Left ventricle myocardium inferior (tissue), 1 donor: ENCODE data around the gene NCOA1. TPM values are rescaled to one million over a fixed set of nuclear protein-coding genes. Genes with fewer than 3 reads are reported as not detected.
"Not testable (repeated sequence)": the region's sequence is repeated elsewhere in the genome, so short reads cannot be mapped to it uniquely, and the experiment has no call there.

ENCODE experiments used
- DNase-seq: peaks from one replicate; pipeline ENCODE4 v3.0.0-alpha.2; 2020
- H3K27ac ChIP-seq: fragments of 200-600 bp; replicated peaks from 2 replicates; pipeline ENCODE4 v1.8.0; 2021
- H3K27me3 ChIP-seq: fragments of 200-600 bp; 2 replicates; pipeline ENCODE4 v1.8.0; 2021; ENCODE audit warnings: low read depth
- H3K36me3 ChIP-seq: fragments of 200-600 bp; 2 replicates; pipeline ENCODE4 v1.8.0; 2021
- H3K4me1 ChIP-seq: fragments of 200-600 bp; 2 replicates; pipeline ENCODE4 v1.8.0; 2021
- H3K4me3 ChIP-seq: fragments of 200-600 bp; 2 replicates; pipeline ENCODE4 v1.8.0; 2021; ENCODE audit warnings: mild to moderate bottlenecking, moderate library complexity
- H3K9me3 ChIP-seq: fragments of 200-600 bp; replicated peaks from 2 replicates; pipeline ENCODE4 v1.8.0; 2021
- intact Hi-C: fragments of 100-400 bp; cut with micrococcal nuclease; formaldehyde crosslinking; loops from one replicate; pipeline ENCODE4 v1.11.0; 2022
- total RNA-seq: library from RNA; stranded (reverse); fragmentation: NEBNext Ultra II Directional; extraction: Animal tissue kit (Norgen Biotek cat#: 25700); gene quantifications from one replicate; pipeline ENCODE4 v1.2.1, GENCODE V29; 2021
- TF ChIP-seq, protein P1 (sequence below): fragments of 200-600 bp; IDR thresholded peaks from 2 replicates; pipeline ENCODE4 v1.8.0; 2021; ENCODE audit warnings: antibody characterized with exemption, mild to moderate bottlenecking, borderline replicate concordance
- donor health status: DM: no; HTN: yes; CAD: no; lungs with severe emphysema.

Gene NCOA1
- total RNA-seq, 1 donor from 2014 or later, result 26.9 TPM

DNA sequence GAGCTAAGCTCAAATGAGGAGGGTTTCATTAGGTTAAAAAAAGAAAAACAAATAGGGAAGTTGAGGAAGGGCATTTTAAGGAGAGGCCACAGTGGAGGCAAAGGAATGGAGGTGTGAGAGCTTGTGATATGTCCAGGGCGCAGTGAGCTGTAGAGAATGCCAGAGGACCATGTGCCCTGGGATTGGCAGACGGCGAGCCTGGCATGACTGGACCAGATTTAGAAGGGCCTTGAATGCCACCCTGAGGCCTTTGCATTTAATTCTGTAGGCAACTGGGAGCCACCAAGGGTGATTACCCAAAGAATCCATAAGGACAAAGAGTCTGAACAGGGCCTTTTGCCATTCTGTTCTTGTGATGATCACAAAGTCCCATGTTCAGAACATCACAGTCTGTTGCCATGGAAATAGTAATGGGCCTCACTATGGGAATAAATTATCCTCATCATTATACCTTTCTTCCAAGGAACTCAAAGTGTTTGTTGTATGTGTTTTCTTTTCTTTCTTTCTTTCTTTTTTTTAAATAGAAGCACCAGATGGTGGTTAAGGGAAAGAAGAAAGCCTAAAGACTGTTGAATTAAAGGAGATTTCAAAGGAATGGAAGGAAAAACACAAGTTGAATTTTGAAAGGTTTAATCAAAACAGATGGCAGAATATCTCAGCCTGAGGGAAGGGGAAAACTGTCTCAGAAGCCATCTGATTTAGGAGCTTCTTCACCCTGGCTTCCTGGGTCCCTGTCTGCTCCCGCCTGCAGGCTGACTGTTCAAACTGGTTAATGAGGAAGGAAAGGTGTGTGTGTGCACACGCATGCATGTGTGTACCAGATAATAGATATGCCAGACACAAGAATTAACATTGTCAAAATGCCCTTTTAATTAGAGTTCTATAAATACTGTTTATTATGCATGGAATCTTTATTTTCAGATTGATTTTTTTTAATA is 31.6 kb upstream of the NCOA1 start:
- TF ChIP-seq, protein P1, sequence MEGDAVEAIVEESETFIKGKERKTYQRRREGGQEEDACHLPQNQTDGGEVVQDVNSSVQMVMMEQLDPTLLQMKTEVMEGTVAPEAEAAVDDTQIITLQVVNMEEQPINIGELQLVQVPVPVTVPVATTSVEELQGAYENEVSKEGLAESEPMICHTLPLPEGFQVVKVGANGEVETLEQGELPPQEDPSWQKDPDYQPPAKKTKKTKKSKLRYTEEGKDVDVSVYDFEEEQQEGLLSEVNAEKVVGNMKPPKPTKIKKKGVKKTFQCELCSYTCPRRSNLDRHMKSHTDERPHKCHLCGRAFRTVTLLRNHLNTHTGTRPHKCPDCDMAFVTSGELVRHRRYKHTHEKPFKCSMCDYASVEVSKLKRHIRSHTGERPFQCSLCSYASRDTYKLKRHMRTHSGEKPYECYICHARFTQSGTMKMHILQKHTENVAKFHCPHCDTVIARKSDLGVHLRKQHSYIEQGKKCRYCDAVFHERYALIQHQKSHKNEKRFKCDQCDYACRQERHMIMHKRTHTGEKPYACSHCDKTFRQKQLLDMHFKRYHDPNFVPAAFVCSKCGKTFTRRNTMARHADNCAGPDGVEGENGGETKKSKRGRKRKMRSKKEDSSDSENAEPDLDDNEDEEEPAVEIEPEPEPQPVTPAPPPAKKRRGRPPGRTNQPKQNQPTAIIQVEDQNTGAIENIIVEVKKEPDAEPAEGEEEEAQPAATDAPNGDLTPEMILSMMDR, result no peak
- Histone ChIP-seq H3K27ac (no peak overlapping the region), H3K4me3 (no peak overlapping the region), H3K4me1 (no peaks in the 10 kb centered on the region), H3K36me3 (no peaks in the 10 kb centered on the region), H3K27me3 (no peaks in the 10 kb centered on the region), H3K9me3 (no peaks in the 10 kb centered on the region)
- intact Hi-C loops, result no loop called here
- no peak for DNase-seq

DNA sequence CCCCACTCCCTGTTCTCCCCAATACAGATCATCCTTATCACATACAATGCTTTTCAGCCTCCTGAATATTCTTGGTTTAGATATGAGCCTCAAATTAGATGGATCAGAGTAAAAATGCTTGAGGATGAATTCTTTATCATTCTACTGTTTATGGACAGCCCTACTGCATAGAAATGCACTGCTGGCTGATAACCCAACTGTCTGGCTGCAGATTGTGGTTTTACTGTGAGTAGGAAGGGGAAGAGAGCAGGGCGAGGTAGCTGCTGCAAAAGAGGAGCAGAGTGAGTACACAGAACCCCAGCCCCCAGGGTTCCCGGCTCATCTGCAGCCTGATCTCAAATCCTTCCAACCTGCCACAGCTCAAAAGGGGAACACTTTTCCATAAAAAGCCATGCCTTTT is 29.4 kb upstream of the NCOA1 start:
- Histone ChIP-seq H3K27ac (no peak overlapping the region), H3K9me3 (no peaks in the 10 kb centered on the region), H3K4me3 (no peak overlapping the region), H3K36me3 (no peaks in the 10 kb centered on the region), H3K4me1 (no peaks in the 10 kb centered on the region), H3K27me3 (no peaks in the 10 kb centered on the region)
- TF ChIP-seq, protein P1, result no peak
- intact Hi-C loops, result no loop called here
- DNase-seq, result no peak

DNA sequence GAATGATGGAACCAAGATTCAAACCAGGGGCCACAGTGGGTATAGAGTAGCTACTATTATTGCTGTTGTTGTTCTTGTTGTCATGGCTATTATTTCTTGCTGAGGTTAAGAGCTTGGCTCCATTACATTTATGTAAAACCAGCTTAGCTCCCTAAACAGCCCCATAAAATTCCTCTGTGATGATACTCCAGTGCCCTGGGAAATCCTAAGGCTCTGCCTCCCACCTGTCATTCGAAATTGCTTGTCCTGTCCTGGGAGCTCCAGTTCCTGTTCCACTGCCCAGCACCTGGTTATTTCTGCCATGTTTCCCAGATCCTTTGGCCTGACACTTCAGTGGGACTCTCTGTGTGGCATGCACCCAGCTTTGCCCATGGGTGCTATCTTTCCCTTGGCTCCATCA is 27.8 kb upstream of the NCOA1 start:
- intact Hi-C loops, result no loop called here
- Histone ChIP-seq H3K9me3 (no peaks in the 10 kb centered on the region), H3K27me3 (no peaks in the 10 kb centered on the region), H3K4me3 (no peak overlapping the region), H3K36me3 (no peaks in the 10 kb centered on the region), H3K4me1 (no peaks in the 10 kb centered on the region), H3K27ac (no peak overlapping the region)
- DNase-seq, result no peak
- TF ChIP-seq, protein P1, result no peak

DNA sequence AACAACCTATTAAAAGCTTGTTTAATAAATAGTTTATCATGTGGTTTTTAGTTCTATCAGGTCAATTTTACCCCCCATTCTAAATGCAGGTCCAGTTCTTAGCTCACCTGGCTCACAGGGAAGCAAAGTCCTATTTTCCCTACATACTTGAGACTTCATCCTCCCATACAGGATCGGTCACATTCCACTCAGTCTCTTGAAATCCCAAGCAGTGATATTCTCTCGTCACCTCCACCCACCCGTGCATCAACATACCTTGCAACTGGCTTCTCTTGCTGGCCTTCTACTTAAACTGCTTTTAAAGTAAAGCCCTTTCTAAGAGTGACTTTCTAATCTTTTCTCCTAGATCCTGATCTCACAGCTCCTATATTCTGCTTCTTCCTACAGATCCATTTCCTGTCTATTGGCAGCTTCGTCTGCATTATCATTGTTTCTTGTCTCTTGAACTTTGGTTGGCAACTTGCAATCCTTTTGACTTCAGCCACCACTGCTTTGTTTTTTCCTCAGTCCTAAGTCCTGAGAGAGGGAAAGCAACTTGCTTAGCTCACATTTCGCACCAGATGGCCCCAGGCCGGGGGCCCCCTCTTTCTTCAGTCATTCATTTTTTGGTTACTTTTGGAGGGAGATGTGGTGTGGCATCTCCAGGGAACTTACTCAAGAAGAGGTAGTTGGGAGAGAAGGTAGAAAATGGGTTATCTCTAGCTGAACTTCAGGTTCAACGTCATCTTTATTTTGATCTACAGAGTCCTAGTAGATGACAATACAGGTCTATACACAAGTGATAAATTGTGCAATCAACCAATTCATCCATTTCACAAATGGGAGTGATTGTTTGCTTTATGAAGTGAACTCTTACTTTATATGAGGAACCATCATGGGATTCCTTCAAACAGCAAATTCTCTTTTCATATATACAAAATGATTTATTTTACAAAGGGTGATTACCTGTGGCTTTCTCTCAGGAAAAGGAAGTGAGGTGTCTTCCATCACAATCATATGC is 23.9 kb upstream of the NCOA1 start:
- Histone ChIP-seq H3K36me3 (no peaks in the 10 kb centered on the region), H3K27me3 (no peaks in the 10 kb centered on the region), H3K27ac (no peak overlapping the region), H3K9me3 (no peaks in the 10 kb centered on the region), H3K4me1 (no peaks in the 10 kb centered on the region), H3K4me3 (no peak overlapping the region)
- intact Hi-C loops, result no loop called here
- TF ChIP-seq, protein P1, result no peak
- no peak for DNase-seq

DNA sequence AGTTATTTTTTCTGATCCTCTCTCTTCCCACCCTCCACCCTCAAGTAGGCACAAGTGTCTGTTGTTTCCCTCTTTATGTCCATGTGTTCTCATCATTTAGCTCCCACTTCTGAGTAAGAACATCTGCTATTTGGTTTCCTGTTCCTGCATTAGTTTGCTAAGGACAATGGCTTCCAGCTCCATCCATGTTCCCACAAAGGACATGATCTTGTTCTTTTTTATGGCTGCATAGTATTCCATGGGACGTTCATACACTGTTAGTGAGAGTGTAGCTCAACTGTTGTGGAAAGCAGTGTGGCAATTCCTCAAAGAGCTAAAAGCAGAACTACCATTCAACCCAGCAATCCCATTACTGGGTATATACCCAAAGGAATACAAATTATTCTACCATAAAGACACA is 22.6 kb upstream of the NCOA1 start:
- H3K27ac ChIP-seq, H3K9me3 ChIP-seq, H3K4me3 ChIP-seq, intact Hi-C loops, H3K4me1 ChIP-seq, DNase-seq, H3K36me3 ChIP-seq, H3K27me3 ChIP-seq: not testable (repeated sequence)
